Stimulated activated CD8-positive, alpha-beta memory T cell treated with anti-CD3 and anti-CD28 coated beads, Interleukin-15, amount 100 ng/mL, for 1 hour (primary cell): Measurements from ENCODE around the gene PHYHD1.
"Not testable (repeated sequence)": the region's sequence is repeated elsewhere in the genome, so short reads cannot be mapped to it uniquely, and the experiment has no call there.

Source experiments
- DNase-seq: peaks from one replicate; pipeline ENCODE4 v3.0.0-alpha.2; 2020; ENCODE audit warnings: low read depth

Gene PHYHD1

DNA sequence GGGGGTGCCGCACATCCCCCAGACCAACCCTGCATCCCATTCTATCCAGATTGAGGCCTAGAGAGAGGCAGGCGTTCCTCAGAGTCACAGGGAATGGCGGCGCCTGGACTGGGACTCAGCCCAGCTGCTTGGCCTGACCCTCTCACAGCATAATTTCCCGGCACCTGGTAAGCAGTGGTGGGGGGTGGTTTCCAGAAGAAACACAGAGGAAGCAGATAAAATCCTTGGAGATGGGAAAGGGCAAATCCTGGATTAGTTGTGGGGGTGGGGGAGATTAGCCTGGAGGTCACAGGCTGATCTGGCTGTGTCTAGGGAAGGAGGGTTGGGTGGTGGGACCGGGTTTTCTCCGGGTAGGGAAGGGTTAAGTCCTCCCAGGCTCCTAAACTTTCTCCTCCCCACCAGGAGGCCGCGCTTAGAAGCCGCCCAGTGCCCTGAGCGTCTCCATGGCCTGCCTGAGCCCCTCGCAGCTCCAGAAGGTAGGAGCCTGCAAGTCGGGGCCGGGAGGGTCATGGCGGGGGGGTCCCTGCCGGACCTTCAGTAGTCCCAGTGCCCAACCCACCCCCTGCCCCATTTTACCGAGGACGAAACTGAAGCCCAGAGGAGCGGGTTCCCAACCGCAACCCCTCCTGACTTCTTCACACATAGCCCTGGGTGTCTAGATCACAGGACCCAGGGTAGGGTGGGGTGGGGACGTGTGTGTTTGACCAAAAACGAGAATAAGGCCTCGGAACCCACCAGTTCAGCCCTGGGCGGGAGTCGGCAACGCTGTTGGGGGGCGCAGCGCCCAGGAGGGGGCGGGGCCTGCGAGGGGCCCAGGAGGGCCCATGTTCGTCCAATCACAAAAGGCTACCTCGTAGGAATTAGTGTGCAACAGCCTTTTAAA lies 1.3 kb downstream of the PHYHD1 start:
- DNase-seq: no peak

DNA sequence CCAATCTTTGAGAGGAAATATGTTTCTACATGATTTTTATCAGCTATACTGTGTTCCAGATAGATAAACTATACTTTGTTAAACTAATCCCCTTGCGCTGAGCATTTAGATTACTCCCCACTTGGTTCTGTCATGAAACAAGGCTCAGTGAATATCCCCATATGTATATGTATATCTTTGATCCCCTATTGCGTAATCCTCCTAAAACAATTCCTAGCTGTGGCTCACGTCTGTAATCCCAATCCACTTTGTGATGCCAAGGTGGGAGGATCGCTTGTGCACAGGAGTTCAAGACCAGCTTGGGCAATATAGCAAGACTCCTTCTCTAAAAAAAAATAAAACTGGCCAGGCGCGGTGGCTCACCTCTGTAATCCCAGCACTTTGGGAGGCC lies 2.7 kb downstream of the PHYHD1 start:
- no peak for DNase-seq

DNA sequence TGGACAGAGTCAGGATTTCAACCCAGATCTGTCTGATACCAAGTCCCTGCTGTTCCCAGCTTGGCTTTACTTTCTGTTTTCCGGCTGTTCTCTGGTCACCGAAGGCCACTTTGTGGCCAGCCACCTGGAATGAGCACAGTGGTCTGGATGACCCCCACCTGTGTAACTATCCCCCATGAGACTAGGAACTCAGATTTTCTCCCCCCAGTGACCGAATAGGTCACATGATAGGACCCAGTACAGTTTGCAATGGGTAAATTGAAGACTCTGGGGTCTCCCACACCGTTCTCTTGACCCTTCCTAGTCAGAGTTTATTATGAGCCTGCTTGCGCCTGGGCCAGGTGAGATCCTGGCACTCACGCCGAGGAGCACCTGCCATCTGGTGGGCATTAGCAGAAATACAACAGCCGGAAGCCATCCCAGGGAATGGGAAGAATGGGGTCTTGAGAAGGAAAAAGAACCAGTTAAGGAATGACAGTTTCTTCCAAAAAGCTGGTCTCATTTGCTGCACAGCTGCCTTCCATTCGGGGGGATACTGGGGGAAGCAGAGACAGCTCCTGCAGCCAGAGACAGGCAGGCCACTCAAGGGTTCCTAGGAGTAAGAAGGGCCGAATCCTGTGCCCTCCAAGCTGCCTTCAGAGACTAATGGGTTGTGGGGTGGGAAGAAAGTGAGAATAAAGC lies 7.1 kb downstream of the PHYHD1 start:
- DNase-seq: peak; percentile 19

DNA sequence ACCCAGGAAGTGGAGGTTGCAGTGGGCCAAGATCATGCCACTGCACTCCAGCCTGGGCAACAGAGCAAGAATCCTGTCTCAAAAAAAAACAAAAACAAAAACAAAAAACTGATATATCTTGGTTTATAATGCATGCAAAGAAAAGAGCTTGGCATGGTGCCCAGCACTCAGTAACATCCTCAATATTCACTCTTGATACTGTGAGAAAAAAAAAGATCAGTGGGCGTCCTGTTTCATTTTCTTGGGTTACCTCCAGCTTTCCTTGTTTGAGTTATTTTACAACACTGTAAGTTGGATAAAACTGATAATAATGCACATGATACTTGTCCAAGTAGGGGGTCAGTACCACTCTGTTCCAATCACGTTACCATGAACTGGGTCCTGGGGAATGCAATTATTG lies 7.8 kb downstream of the PHYHD1 start:
- no peak for DNase-seq

DNA sequence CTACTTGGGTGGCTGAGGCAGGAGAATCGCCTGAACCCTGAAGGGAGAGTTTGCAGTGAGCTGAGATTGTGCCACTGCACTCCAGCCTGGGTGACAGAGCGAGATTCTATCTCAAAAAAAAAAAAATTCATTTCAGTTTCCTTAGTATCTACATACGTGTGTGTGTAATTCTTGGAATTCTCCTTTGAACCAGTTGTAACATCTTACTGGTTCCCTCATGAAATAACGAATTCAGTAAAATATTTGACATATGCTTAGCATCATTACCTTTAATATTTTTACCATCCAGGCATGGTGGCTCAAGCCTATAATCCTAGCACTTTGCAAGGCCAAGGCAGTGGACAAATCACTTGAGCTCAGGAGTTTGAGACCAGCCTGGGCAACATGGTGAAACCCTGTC lies 8.8 kb downstream of the PHYHD1 start:
- DNase-seq: no peak

DNA sequence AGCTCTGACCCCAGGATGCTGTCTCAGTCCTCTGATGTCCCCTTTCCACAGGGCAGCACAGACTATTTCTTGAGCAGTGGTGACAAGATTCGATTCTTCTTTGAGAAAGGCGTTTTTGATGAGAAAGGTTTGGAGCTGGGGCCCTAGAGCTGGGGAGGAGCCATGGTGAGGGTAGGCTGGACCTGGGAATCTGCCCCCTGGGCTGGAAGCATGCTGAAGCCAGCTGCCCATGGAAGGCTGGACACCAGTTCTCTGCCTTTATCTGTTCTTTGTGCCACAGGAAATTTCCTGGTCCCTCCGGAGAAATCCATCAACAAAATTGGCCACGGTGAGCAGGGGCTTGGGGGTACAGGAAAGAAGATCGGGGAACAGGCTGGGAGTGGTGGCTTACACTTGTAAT lies 12.9 kb downstream of the PHYHD1 start:
- DNase-seq: no peak

DNA sequence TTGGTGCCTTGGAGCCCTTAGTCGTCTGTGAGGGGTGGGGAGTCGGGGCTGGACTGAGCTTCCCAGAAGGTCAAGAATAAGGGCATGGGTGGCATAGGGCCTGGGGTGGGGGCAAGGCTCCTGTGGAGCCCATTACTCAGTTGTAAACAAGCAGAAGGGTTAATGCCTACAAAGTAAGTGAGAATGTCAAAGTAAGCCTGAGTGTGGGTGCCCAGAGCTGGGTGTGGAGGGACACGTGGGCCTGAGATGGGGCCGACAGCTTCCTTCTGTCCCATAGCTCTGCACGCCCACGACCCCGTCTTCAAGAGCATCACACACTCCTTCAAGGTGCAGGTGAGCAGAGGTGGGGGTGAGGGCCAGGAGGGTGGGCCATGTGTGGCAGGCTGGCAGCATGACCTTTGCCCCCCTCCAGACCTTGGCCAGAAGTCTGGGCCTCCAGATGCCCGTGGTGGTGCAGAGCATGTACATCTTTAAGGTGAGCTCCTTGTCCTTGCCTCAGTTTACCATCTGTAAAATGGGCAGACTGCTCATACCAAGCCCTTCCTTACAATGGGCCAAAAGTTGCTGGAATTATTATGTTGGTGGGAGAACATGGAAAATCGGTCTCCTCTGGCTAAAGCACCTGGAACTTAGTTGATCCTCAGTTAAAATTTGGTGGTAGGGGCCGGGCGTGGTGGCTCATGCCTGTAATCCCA lies 15.5 kb downstream of the PHYHD1 start:
- DNase-seq: no peak

DNA sequence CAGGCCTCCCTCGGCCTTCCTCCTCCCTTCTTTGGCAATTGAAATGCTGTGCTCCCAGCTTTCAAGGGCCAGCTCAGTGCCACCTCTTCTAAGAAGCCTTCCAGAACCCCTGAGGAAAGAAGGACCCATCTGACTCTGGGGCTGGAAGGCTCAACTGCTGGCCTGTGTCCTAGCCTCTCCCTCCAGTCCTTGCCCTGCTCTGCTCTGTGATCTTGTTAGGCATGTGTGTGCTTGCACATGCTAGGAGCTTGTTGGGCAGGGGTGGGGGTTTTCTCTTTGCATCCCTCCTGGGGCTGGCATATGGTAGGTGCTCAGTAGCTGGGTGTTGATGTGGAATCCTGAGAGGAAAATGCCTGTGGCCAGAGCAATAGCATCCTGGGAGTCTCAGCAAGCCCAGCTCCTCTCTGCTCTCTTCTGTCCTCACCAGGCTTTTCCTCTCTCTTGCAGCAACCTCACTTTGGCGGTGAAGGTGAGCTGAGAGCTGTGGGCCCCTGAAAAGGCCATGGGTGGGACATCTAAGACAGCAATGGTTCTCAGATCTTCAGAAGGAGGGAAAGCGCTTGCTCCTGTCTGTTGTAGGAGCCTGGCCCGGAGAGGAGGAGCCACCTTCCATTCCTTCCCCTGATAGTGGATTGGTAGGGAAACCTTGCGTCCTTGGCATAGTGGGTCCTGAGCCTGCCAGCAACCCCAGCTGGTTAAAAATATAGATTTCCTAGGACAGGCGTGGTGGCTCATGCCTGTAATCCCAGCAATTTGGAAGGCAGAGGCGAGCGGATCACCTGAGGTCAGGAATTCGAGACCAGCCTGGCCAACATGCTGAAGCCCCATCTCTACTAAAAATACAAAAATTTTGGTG lies 16.8 kb downstream of the PHYHD1 start:
- no peak for DNase-seq

DNA sequence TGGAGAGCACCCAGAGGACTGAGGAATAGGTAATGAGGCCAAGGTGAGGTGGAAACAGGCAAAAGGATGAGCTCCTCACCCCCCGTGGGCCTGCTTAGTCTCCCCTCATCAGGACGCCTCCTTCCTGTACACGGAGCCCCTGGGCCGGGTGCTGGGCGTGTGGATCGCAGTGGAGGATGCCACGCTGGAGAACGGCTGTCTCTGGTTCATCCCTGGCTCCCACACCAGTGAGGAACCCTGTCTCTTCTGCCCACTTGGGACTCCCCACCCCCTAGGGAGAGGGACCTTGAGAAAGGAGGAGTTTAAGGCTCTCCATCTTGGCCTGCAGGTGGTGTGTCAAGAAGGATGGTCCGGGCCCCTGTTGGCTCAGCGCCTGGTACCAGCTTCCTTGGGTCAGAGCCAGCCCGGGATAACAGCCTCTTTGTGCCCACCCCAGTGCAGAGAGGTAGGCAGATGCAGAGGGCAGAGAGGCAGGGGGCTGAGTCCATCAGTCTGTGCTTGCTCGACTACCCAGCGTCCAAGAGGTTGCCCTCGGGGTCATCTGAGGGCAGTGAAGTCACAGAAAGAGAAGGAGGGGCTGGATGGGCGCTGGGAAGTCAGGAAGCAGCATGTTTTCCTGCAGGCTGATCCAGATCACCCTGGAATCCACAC lies 19.6 kb downstream of the PHYHD1 start:
- DNase-seq: no peak

DNA sequence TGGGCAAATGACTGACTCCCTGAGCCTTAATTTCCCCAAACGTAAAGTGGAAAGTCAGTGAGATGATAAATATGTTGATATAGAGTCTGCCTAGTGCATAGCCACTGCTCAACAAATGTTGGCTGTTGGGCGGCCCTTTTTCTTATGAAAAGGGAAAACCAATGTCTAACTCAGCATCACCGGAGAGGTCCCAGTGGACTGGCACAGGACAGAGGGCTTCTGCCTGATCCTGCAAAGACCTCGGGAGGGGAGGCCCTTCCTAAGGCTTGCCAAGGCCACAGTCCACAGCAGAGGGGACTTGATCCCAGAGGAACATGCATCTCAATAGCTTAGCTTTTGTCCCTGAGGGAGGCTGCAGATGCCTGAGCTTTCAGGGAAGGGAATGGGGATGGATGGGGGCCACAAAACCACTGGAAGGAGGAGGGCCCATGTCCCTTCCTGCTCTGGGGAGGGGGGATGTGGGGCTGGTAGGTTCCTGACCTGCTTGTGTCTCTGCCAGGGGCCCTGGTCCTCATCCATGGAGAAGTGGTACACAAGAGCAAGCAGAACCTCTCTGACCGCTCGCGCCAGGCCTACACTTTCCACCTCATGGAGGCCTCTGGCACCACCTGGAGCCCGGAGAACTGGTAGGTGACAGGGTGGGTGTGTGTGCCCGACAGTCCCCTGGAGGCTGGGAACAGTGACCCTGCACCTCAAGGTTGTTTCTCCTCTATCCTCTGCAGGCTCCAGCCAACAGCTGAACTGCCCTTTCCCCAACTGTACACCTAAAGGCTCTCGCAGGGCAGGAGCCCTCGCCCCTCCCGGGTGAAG lies 20.4 kb downstream of the PHYHD1 start:
- DNase-seq: no peak

DNA sequence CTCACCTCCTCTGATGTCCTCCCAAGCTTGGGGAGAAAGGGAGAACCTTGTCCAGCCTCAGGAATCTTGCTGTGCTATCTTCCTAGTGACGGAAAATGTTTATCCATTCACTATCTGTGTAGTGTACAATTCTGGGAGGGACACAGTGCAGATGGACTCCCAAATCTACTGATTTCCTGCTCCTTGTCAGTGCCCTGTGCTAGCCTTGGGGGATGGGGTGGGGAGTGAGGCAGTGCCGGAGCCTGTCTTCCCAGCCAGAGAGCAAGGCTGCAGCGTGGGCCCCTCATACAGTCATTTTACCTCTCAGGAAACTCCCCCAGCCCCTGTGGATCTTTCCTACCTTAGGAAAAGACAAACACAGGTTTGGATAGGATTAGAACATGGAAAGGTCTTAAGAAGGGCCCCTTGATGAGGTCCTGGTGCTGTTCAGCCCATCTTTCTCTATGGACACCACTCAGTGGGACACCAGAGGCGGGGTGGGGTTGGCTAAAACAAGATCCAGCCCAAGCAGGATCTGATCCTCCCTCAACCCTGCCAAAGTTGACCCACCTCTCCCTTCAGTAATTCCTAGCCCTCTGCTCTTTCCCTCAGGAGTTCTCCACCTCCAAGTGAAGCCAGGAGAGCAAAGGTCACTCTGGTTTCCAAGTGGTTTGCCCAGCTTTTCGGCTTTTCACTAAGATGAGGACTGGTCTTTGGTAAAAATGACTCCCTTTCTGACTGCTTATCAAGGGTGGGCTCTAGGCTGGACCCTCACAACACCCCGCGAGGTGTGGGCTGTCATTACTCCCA lies 23.2 kb downstream of the PHYHD1 start:
- DNase-seq: no peak

DNA sequence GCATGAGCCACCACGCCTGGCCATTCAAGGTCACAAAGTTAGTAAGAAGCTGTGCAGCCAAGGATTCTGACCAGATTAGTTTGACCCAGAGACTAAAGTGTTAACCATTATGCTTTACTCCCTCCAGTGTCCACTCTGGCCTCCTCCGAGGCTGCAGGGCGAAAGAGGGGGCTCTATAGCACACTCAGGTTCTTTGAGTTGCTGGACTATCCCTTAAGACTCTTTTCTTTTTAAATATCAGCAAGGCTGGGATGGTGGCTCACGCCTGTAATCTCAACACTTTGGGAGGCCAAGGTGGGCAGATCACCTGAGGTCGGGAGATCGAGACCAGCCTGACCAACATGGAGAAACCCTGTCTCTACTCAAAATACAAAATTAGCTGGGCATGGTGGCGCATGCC lies 24.2 kb downstream of the PHYHD1 start:
- not testable (repeated sequence) for DNase-seq

DNA sequence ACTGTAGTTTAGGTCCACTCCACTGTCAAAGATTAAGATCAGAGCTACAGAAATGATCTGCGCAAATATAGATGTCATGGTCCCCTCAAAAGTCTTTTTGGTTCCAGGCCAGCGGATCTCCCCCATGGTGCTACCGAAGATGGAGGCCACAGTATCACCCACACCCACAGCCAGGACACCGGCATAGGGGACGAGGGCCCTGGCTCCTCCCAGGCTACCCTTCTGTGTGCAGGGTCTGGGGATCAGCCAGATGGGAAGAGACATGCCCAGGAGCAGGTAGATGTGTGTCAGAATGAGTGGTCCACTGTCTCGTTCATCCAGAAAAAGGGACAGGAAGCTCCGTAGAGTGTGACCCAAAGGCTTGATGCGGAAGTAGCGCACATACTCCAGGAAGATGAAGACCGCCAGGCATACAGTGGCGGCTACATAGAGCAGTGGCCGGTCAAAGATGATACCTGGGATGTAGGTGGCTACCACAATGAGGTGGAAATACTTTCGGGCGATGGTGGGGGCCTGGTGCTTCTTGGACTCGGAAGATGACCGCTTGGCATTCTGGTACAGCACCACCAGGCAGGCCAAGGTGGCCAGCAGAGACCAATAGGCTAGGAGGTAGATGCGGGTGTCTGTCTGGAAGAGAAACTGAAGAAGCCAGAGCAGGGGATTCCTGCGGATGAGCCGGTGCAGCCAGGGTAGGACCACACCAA lies 25.2 kb downstream of the PHYHD1 start:
- DNase-seq: no peak

DNA sequence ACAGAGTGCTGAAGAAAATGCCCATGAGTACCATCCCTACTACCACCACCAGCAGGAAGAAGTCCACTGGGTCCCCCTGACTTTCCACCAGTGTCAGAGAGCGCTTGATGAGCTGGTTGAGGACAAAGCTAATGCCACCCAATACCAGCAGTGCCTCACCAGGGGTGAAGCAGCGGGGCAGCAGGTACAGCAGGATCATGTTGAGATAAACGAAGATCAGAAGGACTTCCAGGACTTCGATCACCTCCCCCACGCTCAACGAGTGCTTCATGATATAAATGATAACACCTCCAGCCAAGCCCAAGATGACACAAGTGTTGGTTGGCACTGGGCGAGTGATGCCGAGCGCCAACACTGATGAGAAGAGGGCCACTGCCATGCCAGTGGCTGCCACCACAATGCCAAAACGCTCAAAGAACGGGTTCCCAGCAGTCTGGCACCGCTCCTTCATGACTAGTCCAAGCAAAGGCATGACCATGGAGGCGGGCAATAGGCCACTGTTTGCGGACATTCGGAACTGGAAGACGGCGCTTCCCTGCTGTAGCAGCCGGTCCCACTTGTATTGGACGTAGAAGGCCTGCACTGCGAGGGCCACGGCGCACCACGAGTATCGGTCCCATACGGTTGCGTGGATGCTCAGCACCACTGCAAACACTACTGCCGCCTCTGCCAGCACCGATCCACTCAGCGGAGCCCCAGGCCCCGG lies 25.9 kb downstream of the PHYHD1 start:
- no peak for DNase-seq

DNA sequence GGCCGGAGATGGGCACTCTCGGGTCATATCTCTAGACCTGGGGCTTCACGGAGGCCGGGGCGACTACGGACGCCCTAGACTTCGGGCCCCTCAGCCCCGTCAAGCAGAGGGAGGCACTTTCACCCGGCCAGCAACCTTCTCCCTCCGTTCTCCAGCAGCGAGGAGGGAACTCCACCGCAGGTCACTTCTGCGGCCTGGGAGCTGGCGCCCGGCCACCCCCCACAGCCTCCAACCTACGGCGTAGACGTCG lies 26.4 kb downstream of the PHYHD1 start:
- DNase-seq: no peak

DNA sequence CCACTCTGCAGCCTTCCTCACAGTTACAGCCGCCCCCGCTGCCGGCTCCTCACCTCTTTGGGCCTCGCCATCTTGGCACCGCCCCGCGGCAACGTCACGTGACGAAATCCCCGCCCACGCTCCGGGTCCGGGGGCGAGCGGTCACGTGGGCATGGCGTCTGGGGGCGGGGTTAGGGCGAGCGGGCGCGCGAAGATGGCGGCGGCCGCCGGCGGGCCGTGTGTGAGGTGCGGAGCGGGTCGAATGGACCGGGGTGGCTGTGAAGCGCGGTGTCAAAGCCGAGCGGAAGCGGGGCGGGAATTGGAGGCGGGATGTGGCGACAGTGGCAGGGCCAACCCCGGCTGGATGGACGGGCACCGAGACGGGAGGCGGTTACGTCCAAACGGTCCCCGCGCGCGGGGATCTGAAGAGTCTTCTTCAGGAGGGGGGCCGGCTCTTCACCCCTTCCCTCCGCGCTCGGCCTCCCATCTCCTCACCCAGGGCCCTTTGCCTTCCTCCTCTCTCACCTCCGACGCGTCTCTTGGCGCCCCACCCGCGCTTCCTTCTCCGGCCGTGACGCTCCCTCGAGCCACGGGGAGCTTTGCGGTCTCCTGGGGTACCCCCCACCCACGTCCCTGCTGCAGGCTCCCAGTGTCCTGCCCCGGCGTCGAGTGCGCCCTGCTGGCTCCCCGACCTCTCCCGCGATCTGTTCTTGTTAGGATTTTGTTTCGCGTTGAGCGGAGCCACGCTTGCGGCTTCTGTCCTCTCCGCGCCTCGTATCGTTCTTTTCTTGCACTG lies 26.9 kb downstream of the PHYHD1 start, which contains the start of the genes DOLK and NUP188:
DOLK (minus strand) TSS at position 77 of the 775 bp plus-strand sequence. CDS start 300 bp downstream, outside the sequence.
NUP188 (plus strand) TSS at position 173 of the 775 bp plus-strand sequence; CDS start at position 194, 21 bp downstream.
- DNase-seq: peak; percentile 99

DNA sequence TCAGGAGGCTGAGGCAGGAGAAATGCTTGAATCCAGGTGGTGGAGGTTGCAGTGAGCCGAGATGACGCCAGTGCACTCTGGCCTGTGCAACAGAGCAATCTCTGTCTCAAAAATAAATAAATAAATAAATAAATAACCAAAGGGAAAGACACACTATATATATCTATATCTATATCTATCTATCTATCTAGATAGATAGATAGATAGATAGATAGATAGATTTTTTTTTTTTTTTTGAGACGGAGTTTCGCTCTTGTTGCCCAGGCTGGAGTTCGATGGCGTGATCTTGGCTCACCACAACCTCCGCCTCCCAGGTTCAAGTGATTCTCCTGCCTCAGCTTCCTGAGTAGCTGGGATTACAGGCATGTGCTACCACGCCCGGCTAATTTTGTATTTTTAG lies 40.6 kb downstream of the PHYHD1 start:
- not testable (repeated sequence) for DNase-seq

DNA sequence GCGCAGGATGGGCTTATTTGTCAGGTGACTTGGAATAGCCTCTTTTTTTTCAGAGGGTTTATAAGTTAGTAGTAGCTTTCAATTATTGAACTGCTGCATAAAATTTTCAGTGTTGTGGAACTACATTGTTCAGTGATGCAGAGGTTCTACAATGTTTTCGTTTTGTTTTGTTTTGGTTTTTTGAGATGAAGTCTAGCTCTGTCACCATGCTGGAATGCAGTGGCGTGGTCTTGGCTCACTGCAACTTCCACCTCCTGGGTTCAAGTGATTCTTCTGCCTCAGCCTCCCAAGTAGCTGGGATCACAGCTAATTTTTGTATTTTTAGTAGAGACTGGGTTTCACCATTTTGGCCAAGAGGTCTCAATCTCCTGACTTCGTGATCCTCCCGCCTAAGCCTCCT lies 48.7 kb downstream of the PHYHD1 start:
- no peak for DNase-seq
